AG10803 (cell line): ENCODE measurements around the gene TMEM273.

Experiments
- DNase-seq: peaks from one replicate; pipeline ENCODE4 v3.0.0; 2010; ENCODE audit warnings: low read depth
- H3K4me3 ChIP-seq: 2 replicates; pipeline ENCODE4 v1.5.1; 2011; ENCODE audit warnings: mild to moderate bottlenecking, low read length, control low read depth
- CTCF ChIP-seq: conservative IDR thresholded peaks from 2 replicates; pipeline ENCODE4 v1.5.1; 2011; ENCODE audit warnings: mild to moderate bottlenecking, low read length, control low read depth, inconsistent platforms

Gene TMEM273

GRCh38 chr10:49218480-49218879, 30.3 kb upstream of the TMEM273 start:
- no peak for DNase-seq
- H3K4me3 ChIP-seq, result no peak overlapping the region
- no peak for TF ChIP-seq CTCF

- no peak overlapping the region for H3K4me3 ChIP-seq
- no peak for DNase-seq
- TF ChIP-seq CTCF, result no peak
These were observed 29.5 kb upstream of the TMEM273 start for GRCh38 chr10:49217645-49218044.

GRCh38 chr10:49213211-49213610, 25.0 kb upstream of the TMEM273 start:
- no peak for TF ChIP-seq CTCF
- H3K4me3 ChIP-seq, result no peak overlapping the region
- no peak for DNase-seq

- no peak for DNase-seq
- H3K4me3 ChIP-seq, result no peak overlapping the region
- TF ChIP-seq CTCF, result no peak
These were observed 24.6 kb upstream of the TMEM273 start for GRCh38 chr10:49212783-49213182.

- no peak for DNase-seq
- no peak for TF ChIP-seq CTCF
- no peak overlapping the region for H3K4me3 ChIP-seq
These were observed 23.9 kb upstream of the TMEM273 start for GRCh38 chr10:49212076-49212475.

GRCh38 chr10:49208996-49209395, 20.8 kb upstream of the TMEM273 start:
- no peak for TF ChIP-seq CTCF

GRCh38 chr10:49207936-49208487, 19.8 kb upstream of the TMEM273 start:
- DNase-seq, result no peak
- TF ChIP-seq CTCF, result no peak
- H3K4me3 ChIP-seq, result no peak overlapping the region

More at GRCh38 chr10:49208996-49209395, 20.8 kb upstream of the TMEM273 start:
- H3K4me3 ChIP-seq, result no peak overlapping the region
- no peak for DNase-seq
